Renal cortex interstitium (tissue), 11 donors: ENCODE results near the gene ARHGAP8. TPM values are rescaled to one million over a fixed set of nuclear protein-coding genes. Genes with fewer than 3 reads are reported as not detected.

Source experiments
- DNase-seq, 11 donors: peaks; one replicate each; pipeline ENCODE4 v3.0.0-alpha.2; 2013; ENCODE audit warnings: low read depth in 9 of 11, low spot score in 4 of 11; ENCODE audit errors: extremely low read depth in 1 of 11
- polyA plus RNA-seq, 3 donors: library from polyadenylated mRNA; unstranded; fragments of 120-200 nt; gene quantifications; one replicate each; pipeline ENCODE4 v1.2.1, GENCODE V29; 2013; ENCODE audit not compliant: insufficient read length in 3 of 3

ARHGAP8 gene
- polyA plus RNA-seq, 3 donors, result 27.4 to 57.7 (median 30.0) TPM

- no peak for DNase-seq
Measured at GRCh38 chr22:44862281-44862680, 109.9 kb downstream of the ARHGAP8 start.

GRCh38 chr22:44862981-44863860 lies 110.8 kb downstream of the ARHGAP8 start:
- DNase-seq, result no peak

- no peak for DNase-seq
Measured at GRCh38 chr22:44865193-44866057, 113.0 kb downstream of the ARHGAP8 start.

GRCh38 chr22:44869196-44869595 lies 116.8 kb downstream of the ARHGAP8 start:
- no peak for DNase-seq

- no peak for DNase-seq
Measured at GRCh38 chr22:44870021-44870420, 117.6 kb downstream of the ARHGAP8 start.

GRCh38 chr22:44871782-44872181 lies 119.4 kb downstream of the ARHGAP8 start:
- no peak for DNase-seq

- DNase-seq, result no peak
Measured at GRCh38 chr22:44876921-44877320, 124.5 kb downstream of the ARHGAP8 start.

- DNase-seq, result no peak
Measured at GRCh38 chr22:44878483-44879300, 126.3 kb downstream of the ARHGAP8 start.

GRCh38 chr22:44879301-44879680 lies 126.9 kb downstream of the ARHGAP8 start:
- DNase-seq, result no peak

- DNase-seq, result no peak
Measured at GRCh38 chr22:44880610-44881290, 128.4 kb downstream of the ARHGAP8 start.

- no peak for DNase-seq
Measured at GRCh38 chr22:44881624-44882023, 129.2 kb downstream of the ARHGAP8 start.

GRCh38 chr22:44882226-44882905 lies 130.0 kb downstream of the ARHGAP8 start:
- no peak for DNase-seq

GRCh38 chr22:44883011-44883421 lies 130.6 kb downstream of the ARHGAP8 start:
- no peak for DNase-seq

GRCh38 chr22:44884562-44884961 lies 132.2 kb downstream of the ARHGAP8 start:
- DNase-seq, result no peak

GRCh38 chr22:44884968-44885805 lies 132.8 kb downstream of the ARHGAP8 start:
- no peak for DNase-seq

- DNase-seq, result no peak
Measured at GRCh38 chr22:44885806-44886360, 133.5 kb downstream of the ARHGAP8 start.

- DNase-seq, result no peak
Measured at GRCh38 chr22:44887941-44888366, 135.6 kb downstream of the ARHGAP8 start.
